Stimulated activated naive B cell treated with anti-CD40 and anti-IgM and Interleukin-4, amounts not matched to agents 10 μg/mL and 1 μg/mL and 100 μg/mL, for 72 hours (primary cell): Measurements from ENCODE around the gene PCSK1N.

Source experiments
- ATAC-seq, 2 donors: fragments of 150-1000 bp; cut with Tn5 transposase; replicated peaks; 2 replicates each; pipeline ENCODE4 v1.10.0; 2021; ENCODE audit warnings: moderate library complexity in 1 of 2
- DNase-seq: peaks from one replicate; pipeline ENCODE4 v3.0.0; 2021
- H3K27ac Mint-ChIP-seq: one replicate; pipeline ENCODE4 v1.8.0; 2022; ENCODE audit warnings: mild to moderate bottlenecking, mixed read lengths
- H3K27me3 Mint-ChIP-seq, 2 donors: one replicate each; pipeline ENCODE4 v1.8.0; 2022; ENCODE audit warnings: mixed read lengths in 2 of 2
- H3K36me3 Mint-ChIP-seq, 2 donors: one replicate each; pipeline ENCODE4 v1.8.0; 2022; ENCODE audit warnings: mixed read lengths in 2 of 2, mild to moderate bottlenecking in 1 of 2
- H3K4me1 Mint-ChIP-seq, 2 donors: one replicate each; pipeline ENCODE4 v1.8.0; 2022; ENCODE audit warnings: mixed read lengths in 2 of 2, mild to moderate bottlenecking in 1 of 2
- H3K4me3 Mint-ChIP-seq, 2 donors: one replicate each; pipeline ENCODE4 v1.8.0; 2022; ENCODE audit warnings: mild to moderate bottlenecking in 2 of 2, mixed read lengths in 2 of 2, moderate library complexity in 1 of 2
- H3K9me3 Mint-ChIP-seq, 2 donors: one replicate each; pipeline ENCODE4 v1.8.0; 2022; ENCODE audit warnings: mixed read lengths in 2 of 2, mild to moderate bottlenecking in 1 of 2

Gene PCSK1N

DNA sequence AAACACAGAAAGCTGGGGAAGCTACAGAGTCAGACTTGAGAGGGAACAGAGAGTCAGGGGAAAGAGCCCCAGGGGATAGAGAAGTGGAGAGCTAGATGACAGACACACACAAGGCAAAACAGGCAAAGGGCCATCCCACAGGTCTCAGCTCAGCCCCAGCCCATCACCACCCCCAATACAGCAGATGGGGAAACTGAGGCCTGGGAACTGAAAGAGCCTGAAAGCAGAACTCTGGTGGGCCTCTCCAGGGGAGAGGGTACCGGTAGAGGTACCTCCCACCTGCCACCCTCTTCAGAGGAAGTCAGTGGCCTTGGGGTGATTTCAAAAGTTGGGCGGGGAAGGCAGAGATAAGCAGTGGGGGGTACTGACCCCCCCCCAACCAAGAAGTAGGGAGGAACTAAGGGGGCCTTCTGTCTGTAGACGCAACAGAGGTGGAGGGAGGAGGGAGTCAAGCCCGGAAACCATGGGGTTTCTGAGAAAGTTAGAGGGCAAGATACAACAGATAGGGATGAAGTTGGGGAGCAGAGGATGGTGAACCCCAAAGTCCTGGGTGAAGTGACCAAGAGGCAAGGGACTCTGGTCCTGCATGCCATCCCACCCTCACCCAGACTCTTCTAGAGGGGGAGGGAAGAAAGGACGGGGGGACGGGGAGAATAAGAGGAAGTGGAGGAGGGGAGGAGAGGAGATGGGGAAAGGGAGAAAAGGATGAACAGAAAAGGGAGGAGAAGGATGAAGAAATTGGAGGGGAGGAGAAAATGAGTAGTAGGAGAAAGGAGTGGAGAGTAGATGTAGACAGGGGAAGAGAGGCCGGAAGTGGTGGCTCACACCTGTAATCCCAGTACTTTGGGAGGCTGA is 45.8 kb downstream of the PCSK1N start:
- no peak overlapping the region for H3K4me3 Mint-ChIP-seq
- no peak for ATAC-seq
- H3K27me3 Mint-ChIP-seq = peaks cover 40 to 41% of the 10 kb centered on the region in 2 donors
- DNase-seq = no peak
- H3K9me3 Mint-ChIP-seq = no peaks in the 10 kb centered on the region
- peaks cover 0 to 10% of the 10 kb centered on the region in 2 donors for H3K4me1 Mint-ChIP-seq
- H3K36me3 Mint-ChIP-seq = no peaks in the 10 kb centered on the region
- H3K27ac Mint-ChIP-seq = no peak overlapping the region

DNA sequence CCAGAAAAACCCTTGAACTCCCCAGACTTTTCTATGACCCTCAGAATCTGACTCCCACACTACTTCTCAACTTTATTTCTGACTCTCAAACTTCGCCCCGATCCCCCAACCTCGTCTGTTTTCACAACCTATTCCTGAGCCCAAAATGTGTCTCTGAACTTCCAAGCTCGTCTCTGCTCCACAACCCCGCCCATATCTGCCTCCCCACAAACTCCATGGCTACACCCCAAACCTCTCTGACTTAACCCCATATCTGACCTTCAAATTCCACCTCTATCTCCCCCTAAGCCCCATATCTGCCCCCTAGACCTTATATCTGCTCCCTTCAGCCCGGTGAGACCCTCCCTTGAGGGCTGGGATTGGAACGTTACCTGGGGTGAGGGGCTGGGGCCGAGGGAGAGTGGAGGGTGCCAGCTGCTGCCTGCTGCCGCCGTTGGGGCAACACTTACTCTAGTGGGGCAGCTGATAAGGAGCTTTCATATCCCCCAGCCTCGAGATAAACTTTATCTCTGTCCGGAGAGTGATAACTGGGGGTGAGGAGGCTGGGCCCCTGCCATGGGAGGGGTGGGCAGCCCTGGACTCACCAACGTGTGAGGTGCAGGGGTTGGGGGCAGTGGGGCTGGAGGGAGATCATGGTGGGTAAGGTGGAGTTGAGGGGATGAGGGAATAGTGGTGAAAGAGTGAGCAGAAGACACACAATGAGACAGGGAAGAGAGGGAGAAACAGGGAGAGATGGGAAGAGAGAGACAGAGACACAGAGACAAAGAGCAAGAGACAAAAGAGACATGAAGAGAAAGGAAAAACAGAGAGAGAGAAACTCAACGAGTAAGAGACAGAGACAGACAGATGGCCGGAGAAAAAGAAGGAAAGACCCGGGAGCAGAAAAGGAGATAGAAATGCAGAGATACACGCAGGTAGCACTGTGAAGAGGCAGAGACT is 47.6 kb downstream of the PCSK1N start:
- H3K36me3 Mint-ChIP-seq = no peaks in the 10 kb centered on the region
- no peak overlapping the region for H3K4me3 Mint-ChIP-seq
- H3K27ac Mint-ChIP-seq = no peak overlapping the region
- H3K27me3 Mint-ChIP-seq = peaks cover 35 to 41% of the 10 kb centered on the region in 2 donors
- peaks cover 0 to 10% of the 10 kb centered on the region in 2 donors for H3K4me1 Mint-ChIP-seq
- DNase-seq (no peak), ATAC-seq (no peak)
- H3K9me3 Mint-ChIP-seq = no peaks in the 10 kb centered on the region

GRCh38 chrX:48786825-48787504 is 48.4 kb downstream of the PCSK1N start:
- Mint-ChIP-seq H3K36me3 (no peaks in the 10 kb centered on the region), H3K27ac (no peak overlapping the region), H3K9me3 (no peaks in the 10 kb centered on the region), H3K4me1 (peaks cover 0 to 10% of the 10 kb centered on the region in 2 donors), H3K27me3 (peaks cover 35 to 41% of the 10 kb centered on the region in 2 donors), H3K4me3 (no peak overlapping the region)
- DNase-seq (no peak), ATAC-seq (no peak)

- Mint-ChIP-seq H3K36me3 (no peaks in the 10 kb centered on the region), H3K4me3 (no peak within 1 kb of the TSS), H3K27me3 (peaks cover 35 to 41% of the 10 kb centered on the region in 2 donors), H3K27ac (no peak within 1 kb of the TSS), H3K9me3 (no peaks in the 10 kb centered on the region), H3K4me1 (peaks cover 0 to 10% of the 10 kb centered on the region in 2 donors)
- ATAC-seq (no peak), DNase-seq (no peak)
These were observed 49.0 kb downstream of the PCSK1N start, which contains the start of gene GATA1 for GRCh38 chrX:48786341-48786800. Gene GATA1, plus strand, starts transcription at chrX:48786590. Its CDS starts 4,520 bp downstream, at chrX:48791110.

GRCh38 chrX:48785540-48786214 is 49.7 kb downstream of the PCSK1N start:
- ATAC-seq = no peak
- Mint-ChIP-seq H3K36me3 (no peaks in the 10 kb centered on the region), H3K4me1 (peaks cover 0 to 10% of the 10 kb centered on the region in 2 donors), H3K4me3 (no peak overlapping the region), H3K27ac (no peak overlapping the region), H3K27me3 (peaks cover 35 to 41% of the 10 kb centered on the region in 2 donors), H3K9me3 (no peaks in the 10 kb centered on the region)
- DNase-seq = no peak

DNA sequence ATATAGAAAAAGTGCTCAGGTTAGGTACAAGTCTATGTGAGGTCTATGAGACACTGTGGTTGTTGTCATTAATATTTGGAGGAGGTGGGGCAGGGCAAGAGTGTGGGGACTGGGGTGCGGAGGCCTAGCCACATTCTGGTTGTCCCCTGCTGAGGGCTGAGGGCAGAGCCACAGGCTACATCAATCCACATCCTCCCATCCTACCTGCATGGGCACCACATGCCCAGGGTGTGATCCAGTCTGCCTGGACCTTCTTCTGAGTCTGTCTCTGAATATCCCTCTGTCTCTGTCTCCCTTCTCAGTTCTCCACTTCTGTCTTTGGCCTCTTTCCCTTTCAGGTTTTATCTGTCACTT is 50.2 kb downstream of the PCSK1N start:
- H3K9me3 Mint-ChIP-seq = no peaks in the 10 kb centered on the region
- no peak for DNase-seq
- no peak overlapping the region for H3K27ac Mint-ChIP-seq
- H3K4me1 Mint-ChIP-seq = peaks cover 0 to 10% of the 10 kb centered on the region in 2 donors
- no peak overlapping the region for H3K4me3 Mint-ChIP-seq
- H3K27me3 Mint-ChIP-seq = peaks cover 30 to 41% of the 10 kb centered on the region in 2 donors
- no peak for ATAC-seq
- no peaks in the 10 kb centered on the region for H3K36me3 Mint-ChIP-seq

DNA sequence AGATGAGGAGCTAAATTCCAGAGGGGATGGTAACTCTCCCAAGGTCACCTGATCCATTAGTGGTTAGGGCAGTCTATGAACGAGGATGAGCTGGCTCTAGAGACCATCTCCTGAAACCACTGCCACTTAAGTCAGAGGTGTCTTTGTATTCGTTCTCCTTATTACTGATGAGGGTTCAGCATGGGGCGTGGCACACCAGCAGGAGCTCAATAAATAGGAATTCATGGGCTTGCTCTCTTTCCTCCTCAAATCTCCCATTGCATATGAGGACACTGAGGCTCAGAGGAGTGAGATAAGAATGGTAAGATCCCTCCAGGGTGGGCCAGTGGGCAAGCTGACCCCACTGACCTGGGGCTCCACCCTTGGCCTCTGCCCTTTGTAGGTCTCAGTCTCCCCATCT is 50.7 kb downstream of the PCSK1N start:
- H3K27me3 Mint-ChIP-seq = peaks cover 26 to 40% of the 10 kb centered on the region in 2 donors
- H3K4me1 Mint-ChIP-seq = peaks cover 0 to 8% of the 10 kb centered on the region in 2 donors
- H3K27ac Mint-ChIP-seq = no peak overlapping the region
- ATAC-seq = no peak
- DNase-seq = no peak
- no peaks in the 10 kb centered on the region for H3K36me3 Mint-ChIP-seq
- H3K9me3 Mint-ChIP-seq = no peaks in the 10 kb centered on the region
- H3K4me3 Mint-ChIP-seq = no peak overlapping the region

DNA sequence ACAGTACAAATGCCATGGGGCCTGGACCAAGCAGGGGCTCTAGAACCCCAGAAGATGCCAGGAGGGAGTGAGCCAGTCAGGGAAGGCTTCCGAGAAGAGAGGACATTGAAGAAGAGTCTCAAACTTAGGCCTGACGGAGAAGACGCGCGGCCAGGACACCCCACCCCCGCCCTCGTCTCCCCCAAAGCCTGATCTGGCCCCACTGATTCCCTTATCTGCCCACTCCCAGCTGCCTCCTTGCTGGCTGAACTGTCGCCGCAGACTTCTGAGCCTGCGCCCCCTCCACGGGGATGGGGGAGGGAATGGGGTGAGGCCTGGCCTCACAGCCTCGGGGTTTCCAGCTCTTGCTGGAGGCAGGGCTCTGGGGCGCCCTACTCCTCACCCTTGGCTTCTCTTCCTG is 52.6 kb downstream of the PCSK1N start:
- no peak overlapping the region for H3K27ac Mint-ChIP-seq
- peaks cover 16 to 21% of the 10 kb centered on the region in 2 donors for H3K27me3 Mint-ChIP-seq
- no peak overlapping the region for H3K4me3 Mint-ChIP-seq

DNA sequence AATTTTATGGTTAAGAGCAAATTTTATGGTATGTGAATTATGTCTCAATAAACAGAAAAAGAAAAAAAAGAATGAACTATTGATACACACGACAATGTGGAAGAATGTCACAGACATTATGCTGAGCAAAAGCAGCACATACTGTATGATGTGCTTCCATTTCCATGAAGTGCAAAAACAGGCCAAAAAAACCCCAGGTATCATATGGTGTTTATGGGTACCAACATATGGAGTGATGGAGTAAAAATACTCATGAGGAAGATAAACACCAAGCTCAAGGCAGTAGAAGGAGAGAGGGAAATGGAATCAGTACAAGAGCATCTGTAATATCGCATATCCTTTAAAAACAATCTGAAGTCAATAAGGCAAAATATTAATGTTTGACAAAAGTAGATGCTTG is 53.2 kb downstream of the PCSK1N start:
- no peaks in the 10 kb centered on the region for H3K9me3 Mint-ChIP-seq
- peaks cover 15 to 20% of the 10 kb centered on the region in 2 donors for H3K27me3 Mint-ChIP-seq
- DNase-seq = no peak
- no peak for ATAC-seq
- H3K4me3 Mint-ChIP-seq = no peak overlapping the region
- no peak overlapping the region for H3K27ac Mint-ChIP-seq
- no peaks in the 10 kb centered on the region for H3K36me3 Mint-ChIP-seq
- H3K4me1 Mint-ChIP-seq = no peaks in the 10 kb centered on the region

More for the DNA sequence above, 52.6 kb downstream of the PCSK1N start:
- ATAC-seq (no peak), DNase-seq (no peak)
- Mint-ChIP-seq H3K36me3 (no peaks in the 10 kb centered on the region), H3K9me3 (no peaks in the 10 kb centered on the region), H3K4me1 (no peaks in the 10 kb centered on the region)

- Mint-ChIP-seq H3K27ac (no peak overlapping the region), H3K4me1 (no peaks in the 10 kb centered on the region), H3K36me3 (no peaks in the 10 kb centered on the region), H3K9me3 (no peaks in the 10 kb centered on the region), H3K27me3 (peaks cover 15 to 20% of the 10 kb centered on the region in 2 donors), H3K4me3 (no peak overlapping the region)
- no peak for ATAC-seq
- DNase-seq = no peak
These were observed 53.7 kb downstream of the PCSK1N start for GRCh38 chrX:48781705-48782104.
